Left ventricle myocardium inferior (tissue), 1 donor: ENCODE data around the gene EIF4A3. TPM values are rescaled to one million over a fixed set of nuclear protein-coding genes. Genes with fewer than 3 reads are reported as not detected.

Experiments
- DNase-seq: peaks from one replicate; pipeline ENCODE4 v3.0.0-alpha.2; 2020
- H3K27ac ChIP-seq: fragments of 200-600 bp; replicated peaks from 2 replicates; pipeline ENCODE4 v1.8.0; 2021
- H3K27me3 ChIP-seq: fragments of 200-600 bp; 2 replicates; pipeline ENCODE4 v1.8.0; 2021; ENCODE audit warnings: low read depth
- H3K36me3 ChIP-seq: fragments of 200-600 bp; 2 replicates; pipeline ENCODE4 v1.8.0; 2021
- H3K4me1 ChIP-seq: fragments of 200-600 bp; 2 replicates; pipeline ENCODE4 v1.8.0; 2021
- H3K4me3 ChIP-seq: fragments of 200-600 bp; 2 replicates; pipeline ENCODE4 v1.8.0; 2021; ENCODE audit warnings: mild to moderate bottlenecking, moderate library complexity
- H3K9me3 ChIP-seq: fragments of 200-600 bp; replicated peaks from 2 replicates; pipeline ENCODE4 v1.8.0; 2021
- CTCF ChIP-seq: fragments of 200-600 bp; IDR thresholded peaks from 2 replicates; pipeline ENCODE4 v1.8.0; 2021; ENCODE audit warnings: antibody characterized with exemption, mild to moderate bottlenecking, borderline replicate concordance
- intact Hi-C: fragments of 100-400 bp; cut with micrococcal nuclease; formaldehyde crosslinking; loops from one replicate; pipeline ENCODE4 v1.11.0; 2022
- total RNA-seq: library from RNA; stranded (reverse); fragmentation: NEBNext Ultra II Directional; extraction: Animal tissue kit (Norgen Biotek cat#: 25700); gene quantifications from one replicate; pipeline ENCODE4 v1.2.1, GENCODE V29; 2021
- donor health status: DM: no; HTN: yes; CAD: no; lungs with severe emphysema.

EIF4A3 gene
- total RNA-seq, 1 donor from 2014 or later: 30.0 TPM

GRCh38 chr17:80125656-80126448 is 21.1 kb downstream of the EIF4A3 start:
- intact Hi-C loops: no loop called here
- no peak for DNase-seq
- Histone ChIP-seq H3K27me3 (peaks cover 8% of the 10 kb centered on the region), H3K4me3 (no peak overlapping the region), H3K27ac (no peak overlapping the region), H3K36me3 (no peaks in the 10 kb centered on the region), H3K4me1 (no peaks in the 10 kb centered on the region), H3K9me3 (no peaks in the 10 kb centered on the region)
- TF ChIP-seq CTCF: no peak

- Histone ChIP-seq H3K27ac (no peak overlapping the region), H3K27me3 (peaks cover 8% of the 10 kb centered on the region), H3K4me3 (no peak overlapping the region), H3K4me1 (no peaks in the 10 kb centered on the region), H3K9me3 (no peaks in the 10 kb centered on the region), H3K36me3 (peaks cover 2% of the 10 kb centered on the region)
- TF ChIP-seq CTCF: peak; percentile 14
- no peak for DNase-seq
- intact Hi-C loops: no loop called here
Observed at GRCh38 chr17:80124351-80124981, 22.5 kb downstream of the EIF4A3 start.

GRCh38 chr17:80123791-80124190 is 23.1 kb downstream of the EIF4A3 start:
- no peaks in the 10 kb centered on the region for H3K9me3 ChIP-seq
- no peak overlapping the region for H3K27ac ChIP-seq
- H3K4me1 ChIP-seq: no peaks in the 10 kb centered on the region
- H3K27me3 ChIP-seq: peaks cover 8% of the 10 kb centered on the region
- intact Hi-C loops: no loop called here
- no peak for DNase-seq
- no peak overlapping the region for H3K4me3 ChIP-seq
- TF ChIP-seq CTCF: no peak
- H3K36me3 ChIP-seq: peaks cover 5% of the 10 kb centered on the region

GRCh38 chr17:80122926-80123505 is 23.9 kb downstream of the EIF4A3 start:
- no peak for TF ChIP-seq CTCF
- DNase-seq: no peak
- H3K36me3 ChIP-seq: peaks cover 5% of the 10 kb centered on the region
- H3K4me3 ChIP-seq: no peak overlapping the region
- H3K27me3 ChIP-seq: peaks cover 8% of the 10 kb centered on the region
- no peak overlapping the region for H3K27ac ChIP-seq
- intact Hi-C loops: no loop called here
- no peaks in the 10 kb centered on the region for H3K4me1 ChIP-seq
- no peaks in the 10 kb centered on the region for H3K9me3 ChIP-seq

- no peak for TF ChIP-seq CTCF
- Histone ChIP-seq H3K27ac (no peak overlapping the region), H3K36me3 (peaks cover 5% of the 10 kb centered on the region), H3K4me3 (no peak overlapping the region), H3K27me3 (peaks cover 8% of the 10 kb centered on the region), H3K9me3 (no peaks in the 10 kb centered on the region), H3K4me1 (no peaks in the 10 kb centered on the region)
- DNase-seq: no peak
- intact Hi-C loops: no loop called here
Observed at GRCh38 chr17:80122026-80122575, 24.8 kb downstream of the EIF4A3 start.
